ENCODE results near the gene SECTM1.

SECTM1 gene

DNA sequence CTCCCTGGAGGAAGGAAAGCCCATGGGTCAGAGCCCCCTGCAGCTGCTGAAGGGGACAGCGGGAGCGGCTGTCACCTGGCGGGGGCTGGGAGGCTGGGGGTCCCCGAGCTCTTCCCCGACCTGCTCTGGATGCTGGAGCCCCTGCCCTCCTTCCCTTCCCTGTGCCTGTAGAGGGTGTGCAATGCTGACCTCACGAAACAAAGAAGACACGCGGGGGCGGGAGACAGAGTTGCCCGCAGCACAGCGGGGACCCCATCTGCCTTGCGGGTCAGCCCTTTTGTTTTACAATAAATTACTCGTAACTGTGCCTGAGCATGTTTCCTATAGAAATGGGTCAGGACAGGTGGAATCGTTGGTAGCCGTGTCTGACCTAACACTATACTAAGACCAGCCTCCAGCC is 6.3 kb downstream of the SECTM1 start:
- DNase-seq = no peak

GRCh38 chr17:82325286-82326180 is 8.0 kb downstream of the SECTM1 start:
- no peak for DNase-seq

DNA sequence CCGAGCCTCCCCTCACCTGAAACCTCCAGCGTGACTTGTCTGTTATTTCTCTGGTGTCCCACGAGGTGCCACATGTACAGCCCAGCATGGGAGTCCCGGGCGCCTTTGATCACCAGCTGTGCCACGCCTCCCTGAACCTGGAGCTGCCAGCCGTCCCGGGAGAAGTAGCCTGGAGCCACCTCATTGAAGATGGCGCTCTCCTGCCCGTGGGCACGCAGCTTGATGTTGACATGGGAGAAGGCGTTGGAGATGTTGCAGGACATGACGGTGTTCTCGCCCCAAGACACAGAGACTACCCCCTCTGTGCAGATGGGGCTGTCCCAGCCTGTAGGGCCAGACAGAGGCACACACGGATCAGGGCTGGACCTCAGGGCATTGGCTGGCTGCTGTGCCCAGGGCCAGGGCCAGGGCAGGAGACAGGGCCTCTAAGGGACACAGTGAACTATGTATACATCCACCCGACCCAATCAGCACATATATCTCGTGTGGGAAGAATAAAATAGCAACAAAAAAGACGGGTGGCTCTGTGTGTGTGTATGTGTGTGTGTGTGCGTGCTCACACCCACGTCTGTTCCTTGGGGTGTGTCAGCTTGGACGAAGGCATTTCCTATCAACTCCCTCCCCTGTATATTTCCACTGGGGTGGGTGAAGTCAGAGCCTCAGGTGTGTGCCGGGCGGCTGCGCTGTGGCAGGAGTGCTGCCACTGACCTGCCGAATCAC is 8.8 kb downstream of the SECTM1 start:
- DNase-seq = no peak

DNA sequence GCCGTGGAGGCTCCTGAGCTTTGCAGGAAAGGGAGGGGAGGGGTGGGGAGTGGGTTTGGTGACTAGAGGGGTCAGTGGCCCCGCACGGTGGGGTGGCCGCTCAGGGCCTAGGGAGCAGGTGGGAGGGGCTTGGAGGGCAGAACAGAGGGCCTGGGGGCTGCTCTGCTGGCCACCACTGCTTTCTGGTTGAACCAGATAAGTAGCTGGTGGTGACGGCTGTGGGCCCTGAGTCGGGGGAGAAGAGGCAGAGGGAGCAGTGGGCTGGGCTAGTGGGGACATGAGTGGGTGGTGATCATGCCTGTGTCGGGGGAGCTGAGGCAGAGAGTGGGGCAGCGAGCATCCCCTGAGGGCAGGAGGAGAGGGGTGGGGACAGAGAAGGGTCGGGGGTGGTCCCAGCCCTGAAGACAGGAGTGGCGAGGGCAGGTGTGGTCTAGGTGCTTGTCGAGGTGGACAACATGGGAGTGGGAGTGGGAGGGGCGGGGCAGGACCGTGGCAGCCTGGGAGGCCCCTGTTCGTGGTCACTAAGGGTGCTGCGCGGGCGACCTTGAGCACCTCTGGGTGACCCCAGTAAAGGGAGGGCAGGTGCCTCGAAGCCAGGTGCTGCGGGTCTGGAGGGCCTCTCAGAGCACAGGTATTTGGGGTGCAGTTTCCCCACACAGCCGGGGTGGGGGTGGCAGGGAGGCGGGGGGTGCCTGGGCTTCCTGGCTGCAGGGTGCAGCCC is 9.9 kb downstream of the SECTM1 start:
- no peak for DNase-seq

DNA sequence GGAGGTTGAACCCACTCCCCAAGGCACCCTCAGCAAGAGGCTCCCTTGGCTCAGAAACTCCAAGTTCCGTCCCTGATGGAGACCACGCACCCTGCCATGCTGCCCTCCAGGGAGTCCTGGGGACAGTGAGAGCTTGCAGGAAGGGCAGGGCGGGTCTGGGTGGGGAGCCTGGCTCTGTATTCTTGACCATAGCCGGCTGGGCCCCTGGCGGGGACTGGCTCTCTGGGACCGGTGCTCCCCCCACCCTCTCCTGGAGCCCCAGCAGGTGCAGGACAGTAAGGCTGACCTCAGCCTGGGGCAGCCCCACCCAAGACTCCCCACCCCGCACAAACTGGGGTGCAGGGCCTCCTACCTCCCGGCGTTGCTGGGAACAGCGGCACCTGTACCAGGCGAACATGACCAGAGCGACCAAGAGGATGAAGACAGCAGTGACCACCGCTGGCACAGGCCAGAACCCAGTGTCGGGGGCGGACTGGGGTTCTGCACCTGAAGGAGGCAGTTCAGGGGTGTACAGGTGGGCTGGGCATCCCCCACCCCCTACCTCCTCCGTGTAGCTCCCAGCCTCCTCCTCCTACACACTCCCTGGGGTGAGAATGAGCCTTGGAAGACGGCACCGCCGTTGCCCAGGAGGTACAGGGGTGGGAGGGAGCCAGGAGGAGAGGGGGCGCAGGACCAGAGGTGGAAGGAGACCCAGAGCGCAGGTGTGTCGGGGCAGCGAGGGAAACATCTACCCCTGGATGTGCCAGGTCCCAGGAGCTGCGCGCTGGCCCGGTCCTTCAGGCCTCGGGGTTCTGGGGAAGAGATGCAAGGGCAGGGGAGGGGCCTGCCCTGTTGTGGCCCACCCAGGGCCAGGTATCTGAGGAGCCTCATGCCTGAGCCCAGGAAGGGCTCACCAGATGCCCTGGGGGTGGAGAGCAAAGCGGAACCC is 10.8 kb downstream of the SECTM1 start:
- no peak for DNase-seq

DNA sequence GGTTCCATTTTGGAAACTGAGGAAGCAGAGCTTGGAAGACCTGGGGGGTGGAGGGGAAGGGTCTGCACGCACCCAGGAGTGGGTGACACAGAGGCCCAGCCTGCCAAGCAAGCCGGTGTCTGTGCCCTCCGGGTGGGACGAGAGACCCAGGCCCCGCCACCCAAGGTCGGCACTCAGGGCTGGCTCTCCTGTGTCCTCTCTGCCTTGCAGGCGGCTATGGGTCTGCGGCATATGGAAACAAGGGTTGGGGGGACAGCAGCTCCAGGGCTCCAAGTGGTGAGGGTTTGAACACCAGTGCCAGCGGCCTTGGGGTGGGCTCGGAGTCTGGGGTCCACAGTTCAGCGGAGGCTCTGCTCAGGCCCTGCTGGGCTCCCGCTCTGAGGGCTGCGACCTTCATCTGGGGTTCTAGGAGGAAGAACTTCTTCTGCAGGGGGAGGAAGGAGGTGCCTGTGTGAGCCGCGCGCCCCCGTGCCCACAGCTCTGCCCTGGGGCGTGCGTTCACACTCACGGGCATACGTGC is 11.6 kb downstream of the SECTM1 start:
- DNase-seq = no peak

- DNase-seq = peak; percentile 65 to 67
These were observed 12.3 kb downstream of the SECTM1 start for GRCh38 chr17:82320956-82321927.

- no peak for DNase-seq
These were observed 13.3 kb downstream of the SECTM1 start for GRCh38 chr17:82320140-82320840.

GRCh38 chr17:82319619-82320062 is 13.9 kb downstream of the SECTM1 start:
- DNase-seq = no peak

GRCh38 chr17:82318772-82319606 is 14.6 kb downstream of the SECTM1 start:
- DNase-seq = no peak

DNA sequence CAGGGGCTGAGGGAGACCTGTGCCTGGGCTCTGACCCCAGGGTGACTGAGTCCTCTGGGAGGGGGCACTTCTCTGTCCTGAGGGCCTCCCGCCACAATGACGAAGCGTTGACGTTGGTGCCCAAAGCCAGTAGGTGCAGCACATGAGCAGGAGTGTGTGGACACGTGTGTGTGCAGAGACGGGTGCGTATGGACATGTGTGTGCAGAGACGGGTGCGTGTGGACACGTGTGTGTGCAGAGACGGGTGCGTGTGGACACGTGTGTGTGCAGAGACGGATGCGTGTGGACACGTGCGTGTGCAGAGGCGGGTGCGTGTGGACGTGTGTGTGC is 15.4 kb downstream of the SECTM1 start:
- DNase-seq = no peak

- peak in 1 of 2 donors; percentile 61 for DNase-seq
These were observed 16.0 kb downstream of the SECTM1 start, which contains the start of gene CD7 for GRCh38 chr17:82317394-82318168. TSS of gene CD7 (minus strand) at chr17:82317608. CDS start at chr17:82317495, 113 bp downstream.

GRCh38 chr17:82316651-82317393 is 16.7 kb downstream of the SECTM1 start:
- no peak for DNase-seq

DNA sequence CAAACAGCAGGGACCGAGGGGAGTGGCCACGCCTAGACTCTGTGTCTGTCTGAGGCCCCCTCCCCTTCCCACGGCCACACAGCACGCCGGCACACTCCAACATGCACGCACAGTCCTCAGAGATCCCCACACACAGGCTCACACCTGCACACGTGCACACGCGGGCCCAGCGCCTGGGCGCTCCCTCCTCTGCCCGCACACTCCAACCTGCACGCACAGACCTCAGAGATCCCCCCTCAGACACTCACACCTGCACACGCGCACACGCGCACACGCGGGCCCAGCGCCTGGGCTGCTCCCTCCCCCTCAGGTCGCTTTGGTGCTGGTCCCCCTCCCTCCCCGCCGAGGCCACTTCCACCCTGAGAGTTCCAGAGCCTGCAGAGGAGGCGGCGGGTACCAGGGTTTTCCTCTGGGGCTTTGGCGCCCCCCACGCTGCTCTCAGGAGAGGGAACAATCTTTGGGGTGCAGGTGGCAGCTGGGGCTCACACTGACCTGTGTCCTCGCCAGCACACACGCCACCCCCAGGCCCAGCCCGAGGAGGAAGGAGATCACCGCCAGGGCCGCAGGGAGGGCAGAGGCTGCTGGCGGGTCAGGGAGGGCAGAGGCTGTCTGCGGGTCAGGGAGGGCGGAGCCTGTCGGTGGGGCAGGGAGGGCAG is 17.7 kb downstream of the SECTM1 start:
- no peak for DNase-seq

DNA sequence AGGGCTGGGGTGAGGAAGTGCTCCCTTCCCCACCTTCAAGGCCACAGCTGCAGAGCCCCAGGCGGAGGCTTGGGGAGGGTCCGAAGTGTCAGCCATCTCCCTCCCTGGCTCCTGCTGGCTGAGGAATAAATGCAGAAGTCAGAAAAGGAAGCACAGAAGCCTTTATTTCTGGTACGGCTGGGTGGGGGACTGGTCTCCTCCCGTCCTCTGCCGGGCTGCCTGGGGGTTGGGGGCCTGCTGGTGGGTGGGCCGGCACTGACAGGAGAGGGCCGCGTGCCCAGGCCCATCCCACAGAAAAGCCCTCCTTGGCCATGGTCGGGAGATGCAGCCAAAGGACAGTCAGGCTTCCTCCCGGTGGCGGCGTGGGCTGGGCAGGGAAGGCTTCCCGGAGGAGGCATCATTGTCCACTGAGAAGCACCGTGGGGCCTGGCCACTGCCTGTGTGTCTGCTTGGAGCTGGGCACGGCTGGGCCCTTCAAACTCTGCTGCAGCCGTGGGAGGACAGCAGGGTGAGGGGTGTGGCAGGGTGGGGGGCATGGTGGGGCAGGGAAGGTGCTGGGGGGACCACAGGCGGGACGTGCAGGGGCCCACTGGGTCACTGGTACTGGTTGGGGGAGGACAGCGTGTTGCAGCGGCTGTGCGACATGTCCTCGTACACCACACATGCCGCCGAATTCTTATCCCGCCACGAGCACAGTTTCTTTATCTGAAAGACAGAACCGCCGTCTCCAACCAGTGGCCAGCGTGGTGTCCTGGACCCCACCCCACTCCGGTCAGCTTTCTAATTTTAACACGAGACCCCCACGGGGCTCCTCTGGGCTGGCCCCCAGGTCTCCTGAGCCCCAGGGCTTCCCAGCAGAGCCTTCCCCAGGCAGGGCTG is 18.6 kb downstream of the SECTM1 start:
- DNase-seq = no peak
